H9 (cell line): Measurements from ENCODE around the gene IGSF3. TPM values are rescaled to one million over a fixed set of nuclear protein-coding genes. Genes with fewer than 3 reads are reported as not detected.

Source experiments
- DNase-seq: peaks from one replicate; pipeline ENCODE4 v3.0.0-alpha.2; 2017
- H2AFZ ChIP-seq: one replicate; pipeline ENCODE4 v1.6.1; 2013; ENCODE audit warnings: mild to moderate bottlenecking, low read length, control low read depth, moderate library complexity
- H2AK5ac ChIP-seq: 2 replicates; pipeline ENCODE4 v1.6.1; 2013; ENCODE audit warnings: low read length, control low read depth, mixed read lengths; ENCODE audit not compliant: insufficient read length
- H2BK120ac ChIP-seq: one replicate; pipeline ENCODE4 v1.6.1; 2013; ENCODE audit warnings: low read depth, mild to moderate bottlenecking, low read length, control low read depth, inconsistent platforms; ENCODE audit not compliant: poor library complexity, severe bottlenecking
- H2BK12ac ChIP-seq: 2 replicates; pipeline ENCODE4 v1.6.1; 2013; ENCODE audit warnings: low read length, control low read depth, mixed read lengths, low read depth; ENCODE audit not compliant: insufficient read length
- H2BK15ac ChIP-seq: 2 replicates; pipeline ENCODE4 v1.6.1; 2013; ENCODE audit warnings: low read depth, low read length, control low read depth
- H2BK20ac ChIP-seq: one replicate; pipeline ENCODE4 v1.6.1; 2013; ENCODE audit warnings: low read depth, mild to moderate bottlenecking, low read length, control low read depth, inconsistent platforms; ENCODE audit not compliant: poor library complexity, severe bottlenecking
- H2BK5ac ChIP-seq: 2 replicates; pipeline ENCODE4 v1.6.1; 2013; ENCODE audit warnings: low read length, control low read depth, mixed read lengths; ENCODE audit not compliant: insufficient read length
- H3K14ac ChIP-seq: 2 replicates; pipeline ENCODE4 v1.6.1; 2013; ENCODE audit warnings: low read length, control low read depth; ENCODE audit not compliant: insufficient read depth
- H3K18ac ChIP-seq: 2 replicates; pipeline ENCODE4 v1.6.1; 2013; ENCODE audit warnings: low read depth, mild to moderate bottlenecking, mixed read lengths, low read length, control low read depth; ENCODE audit not compliant: insufficient read length
- H3K23ac ChIP-seq: 2 replicates; pipeline ENCODE4 v1.6.1; 2013; ENCODE audit warnings: low read length, control low read depth, mixed read lengths, low read depth; ENCODE audit not compliant: insufficient read length
- H3K23me2 ChIP-seq: 2 replicates; pipeline ENCODE4 v1.6.1; 2013; ENCODE audit warnings: low read depth, mild to moderate bottlenecking, mixed read lengths, low read length, control low read depth; ENCODE audit not compliant: insufficient read length, poor library complexity, severe bottlenecking
- H3K27ac ChIP-seq: 2 replicates; pipeline ENCODE4 v1.5.1; 2013; ENCODE audit warnings: low read length, control low read depth, mixed read lengths, low read depth; ENCODE audit not compliant: insufficient read length
- H3K27me3 ChIP-seq: 2 replicates; pipeline ENCODE4 v1.6.1; 2013; ENCODE audit warnings: low read length, control low read depth, inconsistent platforms; ENCODE audit not compliant: insufficient read depth
- H3K4ac ChIP-seq: 2 replicates; pipeline ENCODE4 v1.6.1; 2013; ENCODE audit warnings: low read depth, mild to moderate bottlenecking, control low read depth, inconsistent platforms, low read length, moderate library complexity
- H3K4me1 ChIP-seq: 2 replicates; pipeline ENCODE4 v1.6.1; 2013; ENCODE audit warnings: low read length, control low read depth, inconsistent platforms; ENCODE audit not compliant: insufficient read depth
- H3K4me2 ChIP-seq: 2 replicates; pipeline ENCODE4 v1.6.1; 2013; ENCODE audit warnings: low read length, control low read depth, mixed read lengths; ENCODE audit not compliant: insufficient read length, insufficient read depth
- H3K56ac ChIP-seq: 2 replicates; pipeline ENCODE4 v1.6.1; 2013; ENCODE audit warnings: low read depth, mild to moderate bottlenecking, mixed read lengths, low read length, control low read depth; ENCODE audit not compliant: insufficient read length
- H3K79me1 ChIP-seq: 2 replicates; pipeline ENCODE4 v1.6.1; 2013; ENCODE audit warnings: low read depth, mild to moderate bottlenecking, moderate library complexity, low read length, control low read depth, inconsistent platforms; ENCODE audit not compliant: insufficient read depth, poor library complexity, severe bottlenecking
- H3K79me2 ChIP-seq: 2 replicates; pipeline ENCODE4 v1.6.1; 2013; ENCODE audit warnings: low read length, control low read depth, inconsistent platforms; ENCODE audit not compliant: insufficient read depth
- H3K9ac ChIP-seq: 2 replicates; pipeline ENCODE4 v1.6.1; 2013; ENCODE audit warnings: low read length, control low read depth, mixed read lengths; ENCODE audit not compliant: insufficient read length; ENCODE audit errors: extremely low read depth
- H3K9me3 ChIP-seq: one replicate; pipeline ENCODE4 v1.6.1; 2013; ENCODE audit warnings: low read depth, low read length, inconsistent platforms; ENCODE audit not compliant: control insufficient read depth
- H3T11ph ChIP-seq: one replicate; pipeline ENCODE4 v1.6.1; 2013; ENCODE audit warnings: mild to moderate bottlenecking, low read length, control low read depth, inconsistent platforms
- H4K20me1 ChIP-seq: one replicate; pipeline ENCODE4 v1.6.1; 2013; ENCODE audit not compliant: control insufficient read depth, insufficient read length, insufficient read depth
- H4K5ac ChIP-seq: 2 replicates; pipeline ENCODE4 v1.6.1; 2013; ENCODE audit warnings: low read depth, mild to moderate bottlenecking, mixed read lengths, low read length, control low read depth; ENCODE audit not compliant: insufficient read length
- H4K8ac ChIP-seq: replicated peaks from 2 replicates; pipeline ENCODE4 v1.6.1; 2013; ENCODE audit warnings: low read length, control low read depth, mixed read lengths, low read depth; ENCODE audit not compliant: insufficient read length
- H4K91ac ChIP-seq: 2 replicates; pipeline ENCODE4 v1.6.1; 2013; ENCODE audit warnings: low read depth, mild to moderate bottlenecking, moderate library complexity, mixed read lengths, low read length, control low read depth; ENCODE audit not compliant: insufficient read length
- H3K27ac Mint-ChIP-seq, 3 experiments: 2 replicates in 2 of 3; 3 replicates in 1 of 3; pipeline ENCODE4 v1.8.0; 2020 to 2021; ENCODE audit warnings: mixed read lengths in 3 of 3, mild to moderate bottlenecking in 1 of 3, moderate library complexity in 1 of 3
- H3K27me3 Mint-ChIP-seq: 2 replicates; pipeline ENCODE4 v1.8.0; 2021; ENCODE audit warnings: low read depth, mild to moderate bottlenecking, moderate library complexity, mixed read lengths
- H3K36me3 Mint-ChIP-seq, 3 experiments: 2 replicates in 2 of 3; 3 replicates in 1 of 3; pipeline ENCODE4 v1.8.0; 2020 to 2021; ENCODE audit warnings: low read depth in 3 of 3, mixed read lengths in 3 of 3; ENCODE audit not compliant: insufficient read depth in 1 of 3
- H3K4me1 Mint-ChIP-seq, 2 experiments: 2 replicates each; pipeline ENCODE4 v1.8.0; 2020; ENCODE audit warnings: mixed read lengths in 2 of 2
- H3K4me3 Mint-ChIP-seq, 2 experiments: 2 replicates in 1 of 2; 3 replicates in 1 of 2; pipeline ENCODE4 v1.8.0; 2020 to 2021; ENCODE audit warnings: mild to moderate bottlenecking in 2 of 2, mixed read lengths in 2 of 2, moderate library complexity in 1 of 2
- H3K9me3 Mint-ChIP-seq, 2 experiments: 2 replicates in 1 of 2; 3 replicates in 1 of 2; pipeline ENCODE4 v1.8.0; 2020; ENCODE audit warnings: mild to moderate bottlenecking in 2 of 2, mixed read lengths in 2 of 2, moderate library complexity in 1 of 2
- WGBS: extraction: QIAGEN DNeasy Blood & Tissue Kit; methylation state at CpG from one replicate; pipeline ENCODE4 v1.1.7; 2013; ENCODE audit warnings: missing lambda C conversion rate, low lambda C conversion rate, mixed read lengths; ENCODE audit not compliant: insufficient read length; ENCODE audit errors: extremely low coverage; 5-methylcytosine and 5-hydroxymethylcytosine counted together
- total RNA-seq: library from RNA; stranded (reverse); gene quantifications from 2 replicates; pipeline ENCODE4 v1.2.1, GENCODE V29; 2021
- TF ChIP-seq, protein P1 (sequence below): fragments of 200-600 bp; sonication (generic); conservative IDR thresholded peaks from 3 replicates; pipeline ENCODE4 v1.8.0; 2021; ENCODE audit warnings: antibody characterized with exemption, mild to moderate bottlenecking

IGSF3 gene
- total RNA-seq, 1 experiment from 2014 or later, result 19.1 TPM

DNA sequence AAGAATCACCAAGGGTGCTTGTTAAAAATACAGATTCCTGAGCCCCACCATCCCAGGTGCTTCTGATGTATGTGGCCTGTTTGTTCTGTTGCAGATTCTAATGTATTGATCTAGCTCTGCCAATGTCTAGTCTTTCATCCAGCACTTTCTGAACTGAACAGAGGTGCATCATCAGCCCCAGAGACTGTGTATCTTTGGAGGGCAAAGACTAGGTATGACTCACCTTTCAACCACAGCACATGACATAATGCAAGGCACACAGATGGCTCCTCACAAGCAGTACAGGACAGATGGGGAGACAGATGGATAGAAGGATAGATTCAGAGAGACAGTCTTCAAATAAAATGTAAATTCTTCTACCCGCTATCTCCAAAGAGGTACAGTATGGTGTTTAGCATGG is 129.0 kb downstream of the IGSF3 start:
- DNase-seq, result no peak
- H4K91ac ChIP-seq, result no peak overlapping the region
- H2BK120ac ChIP-seq, result no peak overlapping the region
- no peak overlapping the region for H4K5ac ChIP-seq
- H4K20me1 ChIP-seq, result no peaks in the 10 kb centered on the region
- no peak overlapping the region for H2BK15ac ChIP-seq
- H3K27ac ChIP-seq, result no peak overlapping the region
- H2BK20ac ChIP-seq, result no peak overlapping the region
- H3K4me3 Mint-ChIP-seq, result no peak overlapping the region
- no peak overlapping the region for H3K14ac ChIP-seq
- H4K8ac ChIP-seq, result no peak overlapping the region
- TF ChIP-seq, protein P1, sequence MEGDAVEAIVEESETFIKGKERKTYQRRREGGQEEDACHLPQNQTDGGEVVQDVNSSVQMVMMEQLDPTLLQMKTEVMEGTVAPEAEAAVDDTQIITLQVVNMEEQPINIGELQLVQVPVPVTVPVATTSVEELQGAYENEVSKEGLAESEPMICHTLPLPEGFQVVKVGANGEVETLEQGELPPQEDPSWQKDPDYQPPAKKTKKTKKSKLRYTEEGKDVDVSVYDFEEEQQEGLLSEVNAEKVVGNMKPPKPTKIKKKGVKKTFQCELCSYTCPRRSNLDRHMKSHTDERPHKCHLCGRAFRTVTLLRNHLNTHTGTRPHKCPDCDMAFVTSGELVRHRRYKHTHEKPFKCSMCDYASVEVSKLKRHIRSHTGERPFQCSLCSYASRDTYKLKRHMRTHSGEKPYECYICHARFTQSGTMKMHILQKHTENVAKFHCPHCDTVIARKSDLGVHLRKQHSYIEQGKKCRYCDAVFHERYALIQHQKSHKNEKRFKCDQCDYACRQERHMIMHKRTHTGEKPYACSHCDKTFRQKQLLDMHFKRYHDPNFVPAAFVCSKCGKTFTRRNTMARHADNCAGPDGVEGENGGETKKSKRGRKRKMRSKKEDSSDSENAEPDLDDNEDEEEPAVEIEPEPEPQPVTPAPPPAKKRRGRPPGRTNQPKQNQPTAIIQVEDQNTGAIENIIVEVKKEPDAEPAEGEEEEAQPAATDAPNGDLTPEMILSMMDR, result no peak
- H3K4ac ChIP-seq, result no peak overlapping the region
- H3K18ac ChIP-seq, result no peak overlapping the region
- no peak overlapping the region for H3T11ph ChIP-seq
- no peaks in the 10 kb centered on the region for H3K79me1 ChIP-seq
- peaks cover 6% of the 10 kb centered on the region for H3K27me3 Mint-ChIP-seq
- peaks cover 0 to 3% of the 10 kb centered on the region in 2 experiments; a peak in 1 of 4 replicates for H3K4me1 Mint-ChIP-seq
- no peak overlapping the region for H2AK5ac ChIP-seq
- H3K79me2 ChIP-seq, result no peaks in the 10 kb centered on the region
- no CpG with 5 or more reads among the region's 1 CpG for WGBS
- no peak overlapping the region for H3K4me2 ChIP-seq
- H3K9me3 ChIP-seq, result no peaks in the 10 kb centered on the region
- no peak overlapping the region for H2AFZ ChIP-seq
- H2BK12ac ChIP-seq, result no peak overlapping the region
- H3K27me3 ChIP-seq, result no peaks in the 10 kb centered on the region
- H3K23ac ChIP-seq, result no peak overlapping the region
- no peak overlapping the region for H3K56ac ChIP-seq
- H3K23me2 ChIP-seq, result no peaks in the 10 kb centered on the region
- H2BK5ac ChIP-seq, result no peak overlapping the region
- H3K9me3 Mint-ChIP-seq, result no peaks in the 10 kb centered on the region; a peak in 1 of 5 replicates
- no peak overlapping the region for H3K9ac ChIP-seq
- H3K27ac Mint-ChIP-seq, result no peak overlapping the region
- H3K36me3 Mint-ChIP-seq, result peaks cover 11 to 24% (median 18%) of the 10 kb centered on the region in 3 experiments
- no peaks in the 10 kb centered on the region for H3K4me1 ChIP-seq
